Suprapubic skin (tissue), 4 donors: ENCODE results near the gene TRPV2. TPM values are rescaled to one million over a fixed set of nuclear protein-coding genes. Genes with fewer than 3 reads are reported as not detected.

Experiments used
- DNase-seq, 2 donors: peaks; one replicate each; pipeline ENCODE4 v3.0.0-alpha.2; 2019; ENCODE audit warnings: low spot score in 2 of 2
- H3K27ac ChIP-seq: fragments of 200-600 bp; sonication (generic); one replicate; pipeline ENCODE4 v1.5.1; 2019
- H3K27me3 ChIP-seq: fragments of 200-600 bp; sonication (generic); one replicate; pipeline ENCODE4 v1.5.1; 2019
- H3K36me3 ChIP-seq: fragments of 200-600 bp; sonication (generic); one replicate; pipeline ENCODE4 v1.5.1; 2019
- H3K4me1 ChIP-seq: fragments of 200-600 bp; sonication (generic); one replicate; pipeline ENCODE4 v1.5.1; 2019
- H3K4me3 ChIP-seq: fragments of 200-600 bp; sonication (generic); one replicate; pipeline ENCODE4 v1.5.1; 2019; ENCODE audit warnings: mild to moderate bottlenecking
- H3K9me3 ChIP-seq: fragments of 200-600 bp; sonication (generic); one replicate; pipeline ENCODE4 v1.5.1; 2019
- EP300 ChIP-seq: sonication (generic); formaldehyde crosslinking; IDR thresholded peaks from one replicate; pipeline ENCODE4 v1.6.1; 2017; ENCODE audit warnings: antibody characterized with exemption
- POLR2A ChIP-seq, 2 donors: fragments of 450-650 bp; IDR thresholded peaks; one replicate each; pipeline ENCODE4 v1.6.1; 2017; ENCODE audit warnings: antibody characterized with exemption in 2 of 2, mild to moderate bottlenecking in 2 of 2, moderate library complexity in 2 of 2
- POLR2AphosphoS5 ChIP-seq, 3 donors: sonication (generic); formaldehyde crosslinking; IDR thresholded peaks; one replicate each; pipeline ENCODE4 v1.6.1; 2017; ENCODE audit warnings: antibody characterized with exemption in 3 of 3
- WGBS: methylation state at CpG from one replicate; pipeline ENCODE4 v1.1.5; 2018; 5-methylcytosine and 5-hydroxymethylcytosine counted together
- total RNA-seq, 4 donors: library from RNA; depleted of rRNA; stranded (reverse); fragments of >200 nt; gene quantifications; one replicate each; pipeline ENCODE4 v1.1.0, GENCODE V29; 2016
- TF ChIP-seq, protein P1 (sequence below), 2 donors: fragments of 200-600 bp in 1 of 2; fragments of 450-650 bp in 1 of 2; sonication (generic) in 1 of 2; IDR thresholded peaks; one replicate each; pipeline ENCODE4 v1.5.1; 2016 to 2019; ENCODE audit warnings: antibody characterized with exemption in 2 of 2, mild to moderate bottlenecking in 1 of 2, moderate library complexity in 1 of 2

The TRPV2 gene
- total RNA-seq, 4 donors from 2014 or later, result 3.0 to 13.9 (median 7.9) TPM

DNA sequence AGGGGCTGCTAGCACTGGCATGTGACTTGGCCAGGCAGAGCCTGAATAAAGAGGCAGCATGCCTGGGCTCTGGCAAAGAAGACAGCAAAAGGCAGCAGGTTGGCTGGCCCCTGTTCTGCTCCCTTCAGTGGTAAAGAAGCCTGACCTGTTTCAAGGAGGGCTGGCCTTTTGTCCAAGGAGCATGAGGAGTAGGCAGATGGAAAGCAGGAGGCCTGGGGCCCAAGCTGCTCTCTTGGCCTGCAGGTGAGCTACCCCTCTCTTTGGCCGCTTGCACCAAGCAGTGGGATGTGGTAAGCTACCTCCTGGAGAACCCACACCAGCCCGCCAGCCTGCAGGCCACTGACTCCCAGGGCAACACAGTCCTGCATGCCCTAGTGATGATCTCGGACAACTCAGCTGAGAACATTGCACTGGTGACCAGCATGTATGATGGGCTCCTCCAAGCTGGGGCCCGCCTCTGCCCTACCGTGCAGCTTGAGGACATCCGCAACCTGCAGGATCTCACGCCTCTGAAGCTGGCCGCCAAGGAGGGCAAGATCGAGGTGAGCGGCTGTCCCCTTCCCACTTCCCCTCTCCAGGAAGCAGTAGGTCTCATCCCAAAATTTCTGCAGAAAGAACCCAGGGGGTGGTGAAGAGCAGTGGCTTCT lies 8.0 kb downstream of the TRPV2 start:
- no peaks in the 10 kb centered on the region for H3K27me3 ChIP-seq
- no peak for DNase-seq
- no peaks in the 10 kb centered on the region for H3K9me3 ChIP-seq
- 96% methylated on average over 5 of the region's 10 CpGs for WGBS
- H3K4me3 ChIP-seq, result no peak overlapping the region
- H3K27ac ChIP-seq, result no peak overlapping the region
- no peak for TF ChIP-seq EP300
- TF ChIP-seq POLR2A (IDR thresholded peaks at IDR 0.05), result no peak
- no peak for TF ChIP-seq POLR2AphosphoS5 (IDR thresholded peaks at IDR 0.05)
- H3K4me1 ChIP-seq, result peaks cover 24% of the 10 kb centered on the region
- peaks cover 22% of the 10 kb centered on the region for H3K36me3 ChIP-seq

GRCh38 chr17:16425202-16425601 lies 9.8 kb downstream of the TRPV2 start:
- no peak overlapping the region for H3K4me3 ChIP-seq
- no peaks in the 10 kb centered on the region for H3K9me3 ChIP-seq
- no peak for DNase-seq
- H3K4me1 ChIP-seq, result peaks cover 13% of the 10 kb centered on the region
- peaks cover 22% of the 10 kb centered on the region for H3K36me3 ChIP-seq
- H3K27ac ChIP-seq, result no peak overlapping the region
- WGBS, result 66% methylated on average over 6 of the region's 6 CpGs
- TF ChIP-seq, protein P1, sequence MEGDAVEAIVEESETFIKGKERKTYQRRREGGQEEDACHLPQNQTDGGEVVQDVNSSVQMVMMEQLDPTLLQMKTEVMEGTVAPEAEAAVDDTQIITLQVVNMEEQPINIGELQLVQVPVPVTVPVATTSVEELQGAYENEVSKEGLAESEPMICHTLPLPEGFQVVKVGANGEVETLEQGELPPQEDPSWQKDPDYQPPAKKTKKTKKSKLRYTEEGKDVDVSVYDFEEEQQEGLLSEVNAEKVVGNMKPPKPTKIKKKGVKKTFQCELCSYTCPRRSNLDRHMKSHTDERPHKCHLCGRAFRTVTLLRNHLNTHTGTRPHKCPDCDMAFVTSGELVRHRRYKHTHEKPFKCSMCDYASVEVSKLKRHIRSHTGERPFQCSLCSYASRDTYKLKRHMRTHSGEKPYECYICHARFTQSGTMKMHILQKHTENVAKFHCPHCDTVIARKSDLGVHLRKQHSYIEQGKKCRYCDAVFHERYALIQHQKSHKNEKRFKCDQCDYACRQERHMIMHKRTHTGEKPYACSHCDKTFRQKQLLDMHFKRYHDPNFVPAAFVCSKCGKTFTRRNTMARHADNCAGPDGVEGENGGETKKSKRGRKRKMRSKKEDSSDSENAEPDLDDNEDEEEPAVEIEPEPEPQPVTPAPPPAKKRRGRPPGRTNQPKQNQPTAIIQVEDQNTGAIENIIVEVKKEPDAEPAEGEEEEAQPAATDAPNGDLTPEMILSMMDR (IDR thresholded peaks at IDR 0.05), result no peak
- TF ChIP-seq EP300, result no peak
- no peak for TF ChIP-seq POLR2A (IDR thresholded peaks at IDR 0.05)
- no peak for TF ChIP-seq POLR2AphosphoS5 (IDR thresholded peaks at IDR 0.05)
- H3K27me3 ChIP-seq, result no peaks in the 10 kb centered on the region

DNA sequence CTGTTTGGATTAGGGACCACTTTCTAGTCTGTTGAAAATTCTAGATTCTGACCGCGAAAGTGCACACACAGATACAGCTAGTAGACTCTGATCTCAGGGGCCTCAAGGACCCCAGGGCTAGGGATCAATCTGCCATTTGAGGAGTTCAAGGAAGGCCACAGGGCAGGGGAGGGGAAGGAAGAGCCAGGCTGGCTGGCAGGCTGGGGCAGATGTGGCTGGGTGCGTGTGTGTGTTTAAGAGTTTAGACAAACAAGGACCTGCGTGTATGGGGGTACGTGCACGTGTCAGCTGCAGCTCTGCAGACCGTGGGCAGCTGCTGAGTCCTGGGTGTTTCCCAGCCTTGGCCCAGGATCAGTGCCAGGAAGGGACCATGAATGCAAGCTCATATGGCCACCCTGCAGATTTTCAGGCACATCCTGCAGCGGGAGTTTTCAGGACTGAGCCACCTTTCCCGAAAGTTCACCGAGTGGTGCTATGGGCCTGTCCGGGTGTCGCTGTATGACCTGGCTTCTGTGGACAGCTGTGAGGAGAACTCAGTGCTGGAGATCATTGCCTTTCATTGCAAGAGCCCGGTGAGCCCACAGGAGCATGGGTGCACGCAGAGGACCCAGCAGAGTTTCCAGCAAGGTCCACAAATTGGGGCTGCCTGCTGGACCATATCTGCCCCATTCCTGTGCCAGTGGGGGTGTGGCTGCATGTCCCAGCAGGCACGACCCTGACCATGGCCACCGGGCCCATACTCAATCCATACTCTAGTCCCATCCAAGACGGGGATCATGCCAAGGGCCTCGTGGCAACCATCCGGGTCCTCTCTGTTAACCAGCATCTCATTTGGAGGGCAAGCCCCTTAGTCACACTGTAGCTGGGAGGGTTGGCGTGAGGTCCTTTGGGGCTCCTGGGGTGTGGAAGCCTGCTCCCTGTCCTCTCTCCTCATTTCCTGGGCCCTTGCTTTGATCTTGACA lies 10.6 kb downstream of the TRPV2 start:
- 71% methylated on average over 10 of the region's 20 CpGs for WGBS
- H3K27me3 ChIP-seq, result no peaks in the 10 kb centered on the region
- TF ChIP-seq POLR2AphosphoS5 (IDR thresholded peaks at IDR 0.05) (no peak), EP300 (no peak), POLR2A (IDR thresholded peaks at IDR 0.05) (no peak)
- TF ChIP-seq, protein P1 (IDR thresholded peaks at IDR 0.05), result no peak

GRCh38 chr17:16427020-16427419 lies 11.6 kb downstream of the TRPV2 start:
- Histone ChIP-seq H3K4me1 (peaks cover 11% of the 10 kb centered on the region), H3K9me3 (no peaks in the 10 kb centered on the region), H3K36me3 (peaks cover 22% of the 10 kb centered on the region), H3K4me3 (no peak overlapping the region), H3K27me3 (no peaks in the 10 kb centered on the region), H3K27ac (no peak overlapping the region)
- WGBS, result 100% methylated on average over 1 of the region's 3 CpGs
- no peak for DNase-seq
- TF ChIP-seq EP300 (no peak), POLR2AphosphoS5 (IDR thresholded peaks at IDR 0.05) (no peak), POLR2A (IDR thresholded peaks at IDR 0.05) (no peak)
- TF ChIP-seq, protein P1 (IDR thresholded peaks at IDR 0.05), result no peak

More for the DNA sequence above, 10.6 kb downstream of the TRPV2 start:
- DNase-seq, result no peak
- H3K27ac ChIP-seq, result no peak overlapping the region
- no peak overlapping the region for H3K4me3 ChIP-seq
- peaks cover 22% of the 10 kb centered on the region for H3K36me3 ChIP-seq
- no peaks in the 10 kb centered on the region for H3K9me3 ChIP-seq
- peaks cover 11% of the 10 kb centered on the region for H3K4me1 ChIP-seq

DNA sequence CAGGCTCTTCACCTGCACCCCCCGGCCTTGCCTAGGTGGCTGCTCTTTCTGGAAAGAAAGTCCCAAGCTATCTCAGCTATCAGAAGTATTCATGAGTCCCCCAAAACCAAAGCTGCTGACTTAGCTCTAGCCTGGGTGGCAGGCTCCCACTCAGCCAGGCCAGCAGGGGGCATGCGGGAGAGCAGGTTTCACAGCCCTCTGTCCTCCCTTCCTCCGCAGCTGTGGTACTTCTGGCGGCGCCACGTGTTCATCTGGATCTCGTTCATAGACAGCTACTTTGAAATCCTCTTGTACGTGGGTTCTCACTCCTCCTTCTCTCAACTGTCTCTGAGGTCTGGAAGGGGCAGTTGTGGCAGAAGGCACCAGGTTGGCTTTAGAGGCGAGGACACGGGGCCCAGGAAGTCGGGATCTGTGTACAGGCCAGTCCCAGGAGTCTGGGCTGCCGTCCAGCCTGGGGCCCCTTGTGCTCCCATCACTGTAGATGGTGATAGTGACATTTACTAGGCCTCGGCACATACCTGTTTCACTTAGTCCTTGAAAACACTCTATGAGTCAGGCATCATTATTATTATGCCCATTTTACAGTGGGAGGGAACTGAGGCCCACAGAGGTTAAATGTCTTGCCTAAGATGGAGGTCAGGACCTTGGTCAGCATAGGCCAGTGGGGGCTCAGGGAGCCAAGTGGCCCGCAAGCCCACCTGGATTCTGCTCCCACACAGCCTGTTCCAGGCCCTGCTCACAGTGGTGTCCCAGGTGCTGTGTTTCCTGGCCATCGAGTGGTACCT lies 12.9 kb downstream of the TRPV2 start:
- TF ChIP-seq, protein P1 (IDR thresholded peaks at IDR 0.05), result peak in 1 of 2 donors; percentile 54
- TF ChIP-seq POLR2A (IDR thresholded peaks at IDR 0.05), result no peak
- peaks cover 11% of the 10 kb centered on the region for H3K4me1 ChIP-seq
- no peaks in the 10 kb centered on the region for H3K9me3 ChIP-seq
- no peak overlapping the region for H3K27ac ChIP-seq
- peaks cover 12% of the 10 kb centered on the region for H3K36me3 ChIP-seq
- no peak overlapping the region for H3K4me3 ChIP-seq
- WGBS, result 84% methylated on average over 5 of the region's 15 CpGs
- DNase-seq, result no peak
- H3K27me3 ChIP-seq, result no peaks in the 10 kb centered on the region
